GM12892 (cell line): ENCODE data around the gene CD1B.
"Not testable (repeated sequence)": the region's sequence is repeated elsewhere in the genome, so short reads cannot be mapped to it uniquely, and the experiment has no call there.

ENCODE experiments used
- DNase-seq: peaks from one replicate; pipeline ENCODE4 v3.0.0; 2011; ENCODE audit not compliant: insufficient read length
- FAIRE-seq: peaks from 2 replicates; lab custom pipeline; 2011; peaks lifted over from hg19 to GRCh38; lab: Jason Lieb, UNC
- POLR2A ChIP-seq: IDR thresholded peaks from 2 replicates; pipeline ENCODE4 v1.6.1; 2011; ENCODE audit warnings: low read depth, low read length, control low read depth
- POLR2AphosphoS5 ChIP-seq: IDR thresholded peaks from 2 replicates; pipeline ENCODE4 v1.6.1; 2011; ENCODE audit warnings: low read depth, low read length, control low read depth
- TAF1 ChIP-seq: IDR thresholded peaks from 2 replicates; pipeline ENCODE4 v1.6.1; 2011; ENCODE audit warnings: low read depth, mild to moderate bottlenecking, control low read depth, low read length, borderline replicate concordance

CD1B gene

GRCh38 chr1:158324395-158324794, 6.9 kb downstream of the CD1B start:
- DNase-seq: no peak
- peak; percentile 36 for FAIRE-seq
- TF ChIP-seq TAF1 (no peak), POLR2A (no peak), POLR2AphosphoS5 (no peak)

GRCh38 chr1:158323866-158324265, 7.5 kb downstream of the CD1B start:
- no peak for FAIRE-seq
- TF ChIP-seq POLR2A (no peak), POLR2AphosphoS5 (no peak), TAF1 (no peak)
- no peak for DNase-seq

GRCh38 chr1:158311066-158311465, 20.3 kb downstream of the CD1B start:
- DNase-seq: no peak
- FAIRE-seq: no peak
- TF ChIP-seq TAF1 (no peak), POLR2AphosphoS5 (no peak), POLR2A (no peak)

- no peak for FAIRE-seq
- TF ChIP-seq POLR2AphosphoS5 (no peak), POLR2A (no peak), TAF1 (no peak)
- no peak for DNase-seq
Measured at GRCh38 chr1:158310623-158311022, 20.7 kb downstream of the CD1B start.

GRCh38 chr1:158295791-158296190, 35.5 kb downstream of the CD1B start:
- FAIRE-seq: no peak
- no peak for TF ChIP-seq POLR2A
- no peak for TF ChIP-seq TAF1
- TF ChIP-seq POLR2AphosphoS5: no peak
- DNase-seq: no peak

GRCh38 chr1:158290321-158290844, 40.9 kb downstream of the CD1B start:
- FAIRE-seq (no peak), DNase-seq (no peak)
- TF ChIP-seq TAF1: no peak
- no peak for TF ChIP-seq POLR2A
- no peak for TF ChIP-seq POLR2AphosphoS5

GRCh38 chr1:158289811-158290210, 41.5 kb downstream of the CD1B start, which contains the start of gene CD1C:
TSS of gene CD1C (plus strand) at chr1:158289923. CDS start at chr1:158290065, 142 bp downstream.
- no peak for DNase-seq
- peak; percentile 86 for FAIRE-seq
- TF ChIP-seq POLR2AphosphoS5: no peak
- TF ChIP-seq POLR2A: no peak
- TF ChIP-seq TAF1: no peak

GRCh38 chr1:158286941-158287346, 44.4 kb downstream of the CD1B start:
- FAIRE-seq (peak; percentile 91), DNase-seq (no peak)
- TF ChIP-seq TAF1 (no peak), POLR2A (no peak), POLR2AphosphoS5 (no peak)

GRCh38 chr1:158286487-158286886, 44.8 kb downstream of the CD1B start:
- FAIRE-seq (no peak), DNase-seq (no peak)
- no peak for TF ChIP-seq POLR2AphosphoS5
- TF ChIP-seq POLR2A: no peak
- TF ChIP-seq TAF1: no peak

- DNase-seq (no peak), FAIRE-seq (peak; percentile 91)
- TF ChIP-seq POLR2AphosphoS5: 0 out of 2 replicates have a peak, but pooled peaks have one; percentile 16
- no peak for TF ChIP-seq POLR2A
Measured at GRCh38 chr1:158285756-158286241, 45.5 kb downstream of the CD1B start.

GRCh38 chr1:158283965-158284364, 47.4 kb downstream of the CD1B start:
- no peak for DNase-seq
- peak; percentile 88 for FAIRE-seq
- TF ChIP-seq POLR2A (no peak), POLR2AphosphoS5 (no peak), TAF1 (no peak)

- not testable (repeated sequence) for DNase-seq, FAIRE-seq
Measured at GRCh38 chr1:158282421-158282820, 48.9 kb downstream of the CD1B start.
